Measurements from ENCODE around the gene CCR6. TPM values are rescaled to one million over a fixed set of nuclear protein-coding genes. Genes with fewer than 3 reads are reported as not detected.

Gene CCR6
- polyA plus RNA-seq, 1 experiment = not detected

DNA sequence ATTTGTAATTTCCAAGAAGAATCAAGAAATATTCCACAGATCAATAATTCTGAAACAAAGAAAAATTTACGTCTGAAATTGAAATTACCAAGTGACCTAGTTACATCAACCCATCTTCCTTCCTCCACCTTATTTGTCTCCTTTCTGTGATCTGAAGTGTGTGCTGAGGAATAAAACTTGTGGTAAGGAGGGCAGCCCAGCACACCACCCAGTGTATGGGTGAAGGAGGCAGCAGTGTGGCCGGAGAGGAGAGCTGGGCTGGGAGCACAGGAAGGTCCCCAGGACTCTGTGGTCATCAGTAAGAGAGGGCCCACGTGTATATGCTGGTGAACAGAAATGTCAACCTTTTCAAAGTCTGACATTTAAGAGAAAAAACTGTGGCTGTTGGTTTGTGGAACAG, 11.3 kb upstream of the CCR6 start:
- no peaks in the 10 kb centered on the region for H3K27me3 ChIP-seq (ENCODE audit: control insufficient read depth, insufficient read depth, low read length)
- ChIA-PET POLR2A (no interaction called here), CTCF (no interaction called here)
- H3K36me3 ChIP-seq (ENCODE audit: control insufficient read depth, insufficient read depth, low read length) = no peaks in the 10 kb centered on the region
- no peak overlapping the region for H3K4me3 ChIP-seq (ENCODE audit: low read depth, low read length)
- DNase-seq (ENCODE audit: low read depth) = no peak
- TF ChIP-seq, protein P1, sequence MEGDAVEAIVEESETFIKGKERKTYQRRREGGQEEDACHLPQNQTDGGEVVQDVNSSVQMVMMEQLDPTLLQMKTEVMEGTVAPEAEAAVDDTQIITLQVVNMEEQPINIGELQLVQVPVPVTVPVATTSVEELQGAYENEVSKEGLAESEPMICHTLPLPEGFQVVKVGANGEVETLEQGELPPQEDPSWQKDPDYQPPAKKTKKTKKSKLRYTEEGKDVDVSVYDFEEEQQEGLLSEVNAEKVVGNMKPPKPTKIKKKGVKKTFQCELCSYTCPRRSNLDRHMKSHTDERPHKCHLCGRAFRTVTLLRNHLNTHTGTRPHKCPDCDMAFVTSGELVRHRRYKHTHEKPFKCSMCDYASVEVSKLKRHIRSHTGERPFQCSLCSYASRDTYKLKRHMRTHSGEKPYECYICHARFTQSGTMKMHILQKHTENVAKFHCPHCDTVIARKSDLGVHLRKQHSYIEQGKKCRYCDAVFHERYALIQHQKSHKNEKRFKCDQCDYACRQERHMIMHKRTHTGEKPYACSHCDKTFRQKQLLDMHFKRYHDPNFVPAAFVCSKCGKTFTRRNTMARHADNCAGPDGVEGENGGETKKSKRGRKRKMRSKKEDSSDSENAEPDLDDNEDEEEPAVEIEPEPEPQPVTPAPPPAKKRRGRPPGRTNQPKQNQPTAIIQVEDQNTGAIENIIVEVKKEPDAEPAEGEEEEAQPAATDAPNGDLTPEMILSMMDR (IDR thresholded peaks at IDR 0.05; ENCODE audit: insufficient read depth, low read depth, low read length) = no peak

DNA sequence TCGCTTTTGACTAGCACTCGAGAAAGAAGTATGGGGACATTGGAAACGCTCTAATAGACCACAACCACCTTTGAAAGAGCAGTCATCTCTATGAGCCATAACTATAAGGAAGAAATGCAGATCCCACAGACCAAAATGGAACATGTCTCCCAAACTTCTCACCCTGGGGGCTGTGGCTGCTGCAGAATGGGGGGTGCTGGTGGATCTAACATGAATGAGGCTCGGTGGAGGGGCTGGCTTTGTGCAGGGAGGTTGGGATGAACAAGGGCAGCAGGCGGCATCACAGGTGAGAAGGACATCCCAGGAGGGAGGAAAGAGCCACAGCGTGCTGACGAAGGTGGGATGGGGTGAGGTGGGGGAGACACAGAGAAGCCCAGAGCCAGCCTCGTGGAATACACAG, 10.5 kb upstream of the CCR6 start:
- Histone ChIP-seq H3K4me3 (ENCODE audit: low read depth, low read length) (no peak overlapping the region), H3K36me3 (ENCODE audit: control insufficient read depth, insufficient read depth, low read length) (no peaks in the 10 kb centered on the region), H3K27me3 (ENCODE audit: control insufficient read depth, insufficient read depth, low read length) (no peaks in the 10 kb centered on the region)
- DNase-seq (ENCODE audit: low read depth) = no peak
- ChIA-PET POLR2A (no interaction called here), CTCF (no interaction called here)
- TF ChIP-seq, protein P1 (IDR thresholded peaks at IDR 0.05; ENCODE audit: insufficient read depth, low read depth, low read length) = no peak

DNA sequence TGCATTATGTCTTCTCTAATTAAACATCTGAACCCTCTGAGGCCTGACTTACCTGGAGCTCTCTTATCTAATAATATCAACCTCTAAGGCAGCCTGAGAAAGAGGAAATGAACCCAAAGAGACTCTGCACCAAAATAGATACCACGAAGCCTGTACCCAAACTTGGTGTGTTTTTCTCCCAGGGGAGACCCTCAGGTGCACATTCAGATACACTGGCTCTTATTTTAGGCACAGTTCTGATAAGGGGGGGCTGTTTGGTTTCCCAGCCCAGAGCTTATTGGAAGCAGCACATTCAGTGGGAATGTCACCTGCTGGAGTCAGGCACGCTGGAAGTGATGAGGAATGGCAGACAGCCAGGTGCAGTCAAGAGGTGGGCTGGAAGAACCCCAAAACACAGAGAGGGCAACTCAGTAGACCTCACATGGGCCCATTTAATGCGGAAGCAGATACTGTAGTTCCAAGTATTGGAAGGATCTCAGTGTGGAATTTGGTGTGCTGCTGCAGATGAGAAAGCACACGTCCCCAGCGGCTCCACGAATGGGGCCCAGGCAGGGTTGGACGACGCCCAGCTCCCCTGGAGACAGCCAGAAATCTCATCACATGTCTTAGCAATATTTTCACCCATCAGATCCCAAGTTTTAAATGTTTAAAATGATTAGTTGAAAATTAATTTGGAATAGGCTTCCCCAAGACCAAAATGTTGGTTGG, 9.7 kb upstream of the CCR6 start:
- CTCF ChIA-PET = no interaction called here
- POLR2A ChIA-PET = no interaction called here
- TF ChIP-seq, protein P1 (IDR thresholded peaks at IDR 0.05; ENCODE audit: insufficient read depth, low read depth, low read length) = no peak
- H3K27me3 ChIP-seq (ENCODE audit: control insufficient read depth, insufficient read depth, low read length) = no peaks in the 10 kb centered on the region
- DNase-seq (ENCODE audit: low read depth) = no peak
- no peak overlapping the region for H3K4me3 ChIP-seq (ENCODE audit: low read depth, low read length)
- no peaks in the 10 kb centered on the region for H3K36me3 ChIP-seq (ENCODE audit: control insufficient read depth, insufficient read depth, low read length)

DNA sequence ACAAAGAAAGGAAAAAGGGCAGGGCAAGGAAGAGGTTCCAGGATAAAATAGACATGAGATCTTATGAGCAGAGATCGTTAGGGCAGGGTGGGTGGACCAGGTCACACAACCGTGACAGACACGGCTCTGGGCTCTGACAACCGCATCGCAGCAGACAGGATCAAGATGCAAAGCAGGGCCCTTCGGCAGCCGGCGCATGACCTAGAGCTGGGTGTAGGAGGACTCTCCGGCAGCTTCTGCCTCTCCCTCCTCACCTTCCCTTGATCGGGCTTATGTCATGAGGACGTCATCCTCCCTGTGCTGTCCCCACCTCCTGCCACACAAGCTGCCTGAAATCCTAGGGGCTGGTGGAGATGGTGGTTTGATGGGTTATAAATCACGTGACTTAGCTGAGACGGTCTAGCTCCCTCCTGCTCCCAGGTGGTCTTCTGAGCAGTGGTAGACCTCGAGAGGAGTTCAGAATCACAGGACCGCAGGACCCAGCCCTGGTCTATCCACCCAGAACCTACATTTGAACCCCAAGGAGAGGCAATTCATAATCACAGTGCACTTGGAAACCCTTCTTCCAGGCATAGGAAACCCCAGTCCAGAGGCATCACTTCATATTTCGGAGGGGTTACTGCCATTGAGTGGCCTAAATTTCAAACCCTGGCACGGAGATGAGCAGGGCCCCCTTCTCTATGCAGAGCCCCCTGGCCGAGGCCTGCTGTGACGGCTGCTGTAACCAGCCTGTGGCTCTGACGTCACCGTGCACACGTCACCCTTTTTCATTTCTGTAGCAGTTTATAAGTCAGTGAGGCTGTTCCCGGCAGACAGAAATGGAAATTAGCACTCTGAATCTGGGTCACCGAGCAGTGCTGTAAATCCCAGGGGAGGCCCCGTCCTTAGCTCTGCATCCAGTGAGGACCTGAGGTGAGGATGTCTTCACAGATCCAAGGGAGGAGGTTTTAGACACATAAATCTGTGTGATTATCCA, 8.7 kb upstream of the CCR6 start:
- Histone ChIP-seq H3K4me3 (ENCODE audit: low read depth, low read length) (no peak overlapping the region), H3K27me3 (ENCODE audit: control insufficient read depth, insufficient read depth, low read length) (no peaks in the 10 kb centered on the region), H3K36me3 (ENCODE audit: control insufficient read depth, insufficient read depth, low read length) (no peaks in the 10 kb centered on the region)
- ChIA-PET POLR2A (no interaction called here), CTCF (no interaction called here)
- no peak for DNase-seq (ENCODE audit: low read depth)
- TF ChIP-seq, protein P1 (IDR thresholded peaks at IDR 0.05; ENCODE audit: insufficient read depth, low read depth, low read length) = no peak

DNA sequence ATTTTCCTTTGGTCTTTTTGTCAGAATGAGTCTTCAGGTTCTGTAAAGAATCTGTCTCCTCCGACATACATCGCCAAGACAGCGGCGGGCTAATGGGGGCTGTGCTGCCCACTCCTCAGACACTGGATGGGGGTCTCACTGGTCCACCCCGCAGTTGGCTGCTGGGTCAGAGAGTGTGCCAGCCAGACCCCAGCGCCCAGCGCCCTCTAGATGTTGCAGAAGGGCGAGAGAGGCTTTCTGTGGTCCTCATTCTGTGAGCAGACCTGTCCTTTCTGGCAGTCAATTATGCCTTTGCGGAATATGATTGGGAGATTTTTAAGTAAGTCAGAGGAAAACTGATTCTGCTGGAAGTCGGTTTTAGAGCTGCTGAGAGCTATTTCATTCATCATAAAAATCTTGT, 7.8 kb upstream of the CCR6 start:
- TF ChIP-seq, protein P1 (IDR thresholded peaks at IDR 0.05; ENCODE audit: insufficient read depth, low read depth, low read length) = no peak
- H3K27me3 ChIP-seq (ENCODE audit: control insufficient read depth, insufficient read depth, low read length) = no peaks in the 10 kb centered on the region
- ChIA-PET POLR2A (no interaction called here), CTCF (no interaction called here)
- H3K4me3 ChIP-seq (ENCODE audit: low read depth, low read length) = no peak overlapping the region
- H3K36me3 ChIP-seq (ENCODE audit: control insufficient read depth, insufficient read depth, low read length) = no peaks in the 10 kb centered on the region
- DNase-seq (ENCODE audit: low read depth) = no peak

Data from BJ (cell line).